Esophagus muscularis mucosa (tissue), 4 donors: ENCODE results near the gene PLOD1. TPM values are rescaled to one million over a fixed set of nuclear protein-coding genes. Genes with fewer than 3 reads are reported as not detected.

Source experiments
- DNase-seq: peaks from one replicate; pipeline ENCODE4 v3.0.0-alpha.2; 2017; ENCODE audit errors: extremely low spot score
- H3K27ac ChIP-seq, 4 donors: fragments of 200-600 bp; sonication (generic); replicated peaks in 1 of 4; 1 replicate in 3 of 4; 2 replicates in 1 of 4; pipeline ENCODE4 v1.5.1; 2016 to 2019; ENCODE audit warnings: mild to moderate bottlenecking in 1 of 4
- H3K27me3 ChIP-seq, 4 donors: fragments of 200-600 bp; sonication (generic); one replicate each; pipeline versions ENCODE4 v1.5.1 to v1.6.0; 2016 to 2019
- H3K36me3 ChIP-seq, 4 donors: fragments of 200-600 bp; sonication (generic); one replicate each; pipeline ENCODE4 v1.5.1; 2016 to 2019
- H3K4me1 ChIP-seq, 4 donors: fragments of 200-600 bp; sonication (generic); one replicate each; pipeline ENCODE4 v1.5.1; 2016 to 2019
- H3K4me3 ChIP-seq, 4 donors: fragments of 200-600 bp; sonication (generic); 1 replicate in 2 of 4; 2 replicates in 2 of 4; pipeline ENCODE4 v1.5.1; 2016 to 2019; ENCODE audit warnings: mild to moderate bottlenecking in 4 of 4, moderate library complexity in 1 of 4
- H3K9me3 ChIP-seq, 4 donors: fragments of 200-600 bp; sonication (generic); 1 replicate in 3 of 4; 2 replicates in 1 of 4; pipeline ENCODE4 v1.5.1; 2016 to 2019
- EP300 ChIP-seq: sonication (generic); formaldehyde crosslinking; IDR thresholded peaks from one replicate; pipeline ENCODE4 v1.6.1; 2017; ENCODE audit warnings: antibody characterized with exemption
- POLR2A ChIP-seq: fragments of 450-650 bp; IDR thresholded peaks from one replicate; pipeline ENCODE4 v1.6.1; 2017; ENCODE audit warnings: antibody characterized with exemption, moderate library complexity, mild to moderate bottlenecking, low read depth
- POLR2AphosphoS5 ChIP-seq, 2 donors: sonication (generic); formaldehyde crosslinking; IDR thresholded peaks; one replicate each; pipeline ENCODE4 v1.6.1; 2017; ENCODE audit warnings: antibody characterized with exemption in 2 of 2
- WGBS: methylation state at CpG from one replicate; pipeline ENCODE4 v1.1.5; 2018; 5-methylcytosine and 5-hydroxymethylcytosine counted together
- intact Hi-C: fragments of 100-400 bp; cut with DNase I; formaldehyde crosslinking; loops from one replicate; pipeline ENCODE4 v1.15.1; 2023
- total RNA-seq, 4 donors: library from RNA; depleted of rRNA; stranded (reverse); fragments of >200 nt; gene quantifications; one replicate each; pipeline versions ENCODE4 v1.1.0 to v1.2.1, GENCODE V29; 2016
- TF ChIP-seq, protein P1 (sequence below), 3 experiments: fragments of 200-600 bp in 2 of 3; fragments of 450-650 bp in 1 of 3; sonication (generic) in 2 of 3; IDR thresholded peaks; one replicate each; pipeline ENCODE4 v1.5.1; 2017 to 2019; ENCODE audit warnings: antibody characterized with exemption in 3 of 3, mild to moderate bottlenecking in 2 of 3, moderate library complexity in 1 of 3

The PLOD1 gene
- total RNA-seq, 4 donors from 2014 or later, result 67.5 to 111 (median 75.0) TPM

DNA sequence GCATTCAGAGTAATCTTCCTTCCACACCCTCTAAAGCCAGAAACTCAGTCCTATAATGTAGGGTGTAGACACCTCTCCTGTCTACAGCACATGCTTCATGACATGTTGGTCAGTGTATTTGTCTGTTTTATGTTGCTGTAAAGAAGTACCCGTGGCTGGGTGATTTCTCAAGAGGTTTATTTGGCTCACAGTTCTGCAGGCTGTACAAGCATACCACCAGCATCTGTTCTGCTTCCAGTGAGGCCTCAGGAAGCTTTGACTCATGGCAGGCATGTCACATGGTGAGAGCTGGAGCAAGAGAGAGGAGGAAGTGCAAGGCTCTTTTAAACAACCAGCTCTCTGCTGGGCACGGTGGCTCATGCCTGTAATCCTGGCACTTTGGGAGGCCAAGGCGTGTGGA lies 12.1 kb downstream of the PLOD1 start:
- H3K36me3 ChIP-seq, result peaks cover 20 to 64% (median 46%) of the 10 kb centered on the region in 4 donors
- TF ChIP-seq POLR2AphosphoS5 (IDR thresholded peaks at IDR 0.05), result no peak
- TF ChIP-seq, protein P1, sequence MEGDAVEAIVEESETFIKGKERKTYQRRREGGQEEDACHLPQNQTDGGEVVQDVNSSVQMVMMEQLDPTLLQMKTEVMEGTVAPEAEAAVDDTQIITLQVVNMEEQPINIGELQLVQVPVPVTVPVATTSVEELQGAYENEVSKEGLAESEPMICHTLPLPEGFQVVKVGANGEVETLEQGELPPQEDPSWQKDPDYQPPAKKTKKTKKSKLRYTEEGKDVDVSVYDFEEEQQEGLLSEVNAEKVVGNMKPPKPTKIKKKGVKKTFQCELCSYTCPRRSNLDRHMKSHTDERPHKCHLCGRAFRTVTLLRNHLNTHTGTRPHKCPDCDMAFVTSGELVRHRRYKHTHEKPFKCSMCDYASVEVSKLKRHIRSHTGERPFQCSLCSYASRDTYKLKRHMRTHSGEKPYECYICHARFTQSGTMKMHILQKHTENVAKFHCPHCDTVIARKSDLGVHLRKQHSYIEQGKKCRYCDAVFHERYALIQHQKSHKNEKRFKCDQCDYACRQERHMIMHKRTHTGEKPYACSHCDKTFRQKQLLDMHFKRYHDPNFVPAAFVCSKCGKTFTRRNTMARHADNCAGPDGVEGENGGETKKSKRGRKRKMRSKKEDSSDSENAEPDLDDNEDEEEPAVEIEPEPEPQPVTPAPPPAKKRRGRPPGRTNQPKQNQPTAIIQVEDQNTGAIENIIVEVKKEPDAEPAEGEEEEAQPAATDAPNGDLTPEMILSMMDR (IDR thresholded peaks at IDR 0.05), result no peak
- TF ChIP-seq EP300, result no peak
- TF ChIP-seq POLR2A, result no peak
- no peak overlapping the region for H3K4me3 ChIP-seq
- intact Hi-C loops, result no loop called here
- H3K9me3 ChIP-seq, result no peaks in the 10 kb centered on the region
- H3K4me1 ChIP-seq, result peaks cover 0 to 7% (median under 1%) of the 10 kb centered on the region in 4 donors
- H3K27ac ChIP-seq, result no peak overlapping the region
- H3K27me3 ChIP-seq, result no peaks in the 10 kb centered on the region
- 92% methylated on average over 2 of the region's 3 CpGs for WGBS
- no peak for DNase-seq

- WGBS, result 91% methylated on average over 6 of the region's 6 CpGs
- H3K36me3 ChIP-seq, result peaks cover 20 to 71% (median 63%) of the 10 kb centered on the region in 4 donors
- H3K27me3 ChIP-seq, result no peaks in the 10 kb centered on the region
- intact Hi-C loops, result no loop called here
- DNase-seq, result no peak
- TF ChIP-seq EP300, result no peak
- TF ChIP-seq POLR2A, result no peak
- no peak for TF ChIP-seq POLR2AphosphoS5 (IDR thresholded peaks at IDR 0.05)
- TF ChIP-seq, protein P1 (IDR thresholded peaks at IDR 0.05), result no peak
- no peak overlapping the region for H3K27ac ChIP-seq
- H3K4me1 ChIP-seq, result no peaks in the 10 kb centered on the region
- H3K9me3 ChIP-seq, result no peaks in the 10 kb centered on the region
- H3K4me3 ChIP-seq, result no peak overlapping the region
Observed at GRCh38 chr1:11948822-11949458, 14.4 kb downstream of the PLOD1 start.

GRCh38 chr1:11951901-11952300 lies 17.4 kb downstream of the PLOD1 start:
- H3K27me3 ChIP-seq, result no peaks in the 10 kb centered on the region
- no peak for DNase-seq
- H3K36me3 ChIP-seq, result peaks cover 36 to 90% (median 78%) of the 10 kb centered on the region in 4 donors
- intact Hi-C loops, result no loop called here
- H3K27ac ChIP-seq, result no peak overlapping the region
- 75% methylated on average over 2 of the region's 2 CpGs for WGBS
- TF ChIP-seq POLR2A (no peak), POLR2AphosphoS5 (IDR thresholded peaks at IDR 0.05) (no peak), EP300 (no peak)
- TF ChIP-seq, protein P1 (IDR thresholded peaks at IDR 0.05), result no peak
- no peak overlapping the region for H3K4me3 ChIP-seq
- H3K4me1 ChIP-seq, result no peaks in the 10 kb centered on the region
- no peaks in the 10 kb centered on the region for H3K9me3 ChIP-seq

- Histone ChIP-seq H3K27me3 (no peaks in the 10 kb centered on the region), H3K4me3 (no peak overlapping the region), H3K4me1 (no peaks in the 10 kb centered on the region), H3K36me3 (peaks cover 40 to 96% (median 85%) of the 10 kb centered on the region in 4 donors), H3K9me3 (no peaks in the 10 kb centered on the region), H3K27ac (no peak overlapping the region)
- 88% methylated on average over 8 of the region's 11 CpGs for WGBS
- TF ChIP-seq, protein P1 (IDR thresholded peaks at IDR 0.05), result no peak
- TF ChIP-seq POLR2AphosphoS5 (IDR thresholded peaks at IDR 0.05) (no peak), EP300 (no peak), POLR2A (no peak)
- intact Hi-C loops, result no loop called here
- DNase-seq, result no peak
Observed at GRCh38 chr1:11952455-11953109, 18.1 kb downstream of the PLOD1 start.
